Stimulated activated CD4-positive, alpha-beta T cell treated with anti-CD3 and anti-CD28 coated beads, Interleukin-2, amount 100 ng/mL, for 24 hours (primary cell): ENCODE measurements around the gene TNNC1.

Source experiments
- DNase-seq, 2 donors: peaks; one replicate each; pipeline ENCODE4 v3.0.0-alpha.2; 2020

The TNNC1 gene

GRCh38 chr3:52456800-52457183 is 3.0 kb upstream of the TNNC1 start:
- no peak for DNase-seq

DNA sequence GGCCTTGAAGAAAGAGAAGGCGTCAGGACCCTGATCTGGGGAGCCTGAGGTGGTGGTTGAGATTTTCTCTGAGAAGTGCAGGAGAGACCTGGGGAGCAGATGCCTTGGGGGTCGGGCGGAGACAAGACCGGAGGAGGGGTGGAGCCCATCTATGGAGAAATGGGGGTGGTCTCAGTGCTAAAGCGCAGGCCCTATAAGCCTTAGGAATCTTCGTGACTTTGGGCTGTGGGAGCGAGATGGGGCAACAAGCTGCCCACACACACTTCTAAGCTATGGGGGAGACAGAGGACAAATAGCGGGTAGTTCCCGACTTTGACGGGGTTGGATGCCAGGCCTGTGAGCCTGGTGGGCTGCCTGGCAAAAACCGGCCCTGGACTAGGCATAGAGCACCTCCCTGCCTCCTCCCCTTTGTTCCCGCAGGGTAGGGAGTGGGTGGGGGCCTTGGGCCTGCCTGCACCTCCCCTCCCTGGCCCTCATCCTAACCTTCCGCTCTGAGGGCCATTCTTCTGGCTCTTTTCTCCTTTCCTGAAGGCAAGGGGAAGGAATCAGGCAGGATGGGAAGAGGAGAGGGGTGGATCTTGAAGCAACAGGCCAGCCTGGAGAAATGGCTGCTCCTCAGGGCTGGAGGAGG is 2.4 kb upstream of the TNNC1 start:
- DNase-seq = no peak

GRCh38 chr3:52455283-52456168 is 1.7 kb upstream of the TNNC1 start, which contains the start of gene NISCH:
TSS of gene NISCH (plus strand) at chr3:52455604. CDS start at chr3:52455642, 38 bp downstream.
- DNase-seq = peak; percentile 98

GRCh38 chr3:52454938-52455282 is 1.1 kb upstream of the TNNC1 start:
- no peak for DNase-seq

GRCh38 chr3:52454250-52454937 is 553 bp upstream of the TNNC1 start:
- no peak for DNase-seq

- no peak for DNase-seq
Observed at GRCh38 chr3:52452570-52453221, 1.1 kb downstream of the TNNC1 start.

GRCh38 chr3:52452126-52452525 is 1.7 kb downstream of the TNNC1 start:
- no peak for DNase-seq

DNA sequence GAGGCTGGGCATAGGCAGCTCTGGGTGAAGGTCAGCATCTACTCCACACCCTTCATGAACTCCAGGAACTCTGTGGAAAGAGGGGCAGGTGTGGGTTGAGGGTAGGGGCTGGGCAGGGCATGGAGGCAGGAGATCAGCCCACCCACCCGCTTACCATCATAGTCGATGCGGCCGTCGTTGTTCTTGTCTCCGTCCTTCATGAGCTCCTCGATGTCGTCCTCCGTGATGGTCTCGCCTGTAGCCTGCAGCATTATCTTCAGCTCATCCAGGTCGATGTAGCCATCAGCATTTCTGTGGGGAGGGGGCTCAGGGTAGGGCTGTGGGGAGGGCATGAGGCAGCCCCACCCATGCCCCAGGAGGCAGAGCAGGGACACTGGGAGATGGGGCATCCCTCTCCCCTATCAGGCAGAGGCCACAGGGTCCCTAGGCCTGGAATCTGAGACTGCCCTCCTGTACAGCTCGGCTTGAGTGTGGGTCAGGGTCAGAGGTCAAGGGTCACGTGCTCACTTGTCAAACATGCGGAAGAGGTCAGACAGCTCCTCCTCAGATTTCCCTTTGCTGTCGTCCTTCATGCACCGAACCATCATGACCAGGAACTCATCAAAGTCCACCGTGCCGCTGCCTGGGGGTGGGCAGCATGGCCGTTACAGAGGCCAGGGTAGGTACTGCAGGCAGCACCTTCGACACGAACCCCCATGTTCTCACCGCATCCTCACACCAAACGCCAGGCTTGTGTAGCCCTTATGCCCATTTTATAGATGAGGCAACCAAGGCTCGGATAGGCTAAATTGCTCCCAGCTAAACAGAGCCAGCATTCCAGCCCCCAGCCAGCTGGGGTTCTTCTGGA is 2.4 kb downstream of the TNNC1 start:
- no peak for DNase-seq

GRCh38 chr3:52450489-52451236 is 3.2 kb downstream of the TNNC1 start:
- no peak for DNase-seq

GRCh38 chr3:52447512-52448355 is 6.1 kb downstream of the TNNC1 start:
- no peak for DNase-seq

DNA sequence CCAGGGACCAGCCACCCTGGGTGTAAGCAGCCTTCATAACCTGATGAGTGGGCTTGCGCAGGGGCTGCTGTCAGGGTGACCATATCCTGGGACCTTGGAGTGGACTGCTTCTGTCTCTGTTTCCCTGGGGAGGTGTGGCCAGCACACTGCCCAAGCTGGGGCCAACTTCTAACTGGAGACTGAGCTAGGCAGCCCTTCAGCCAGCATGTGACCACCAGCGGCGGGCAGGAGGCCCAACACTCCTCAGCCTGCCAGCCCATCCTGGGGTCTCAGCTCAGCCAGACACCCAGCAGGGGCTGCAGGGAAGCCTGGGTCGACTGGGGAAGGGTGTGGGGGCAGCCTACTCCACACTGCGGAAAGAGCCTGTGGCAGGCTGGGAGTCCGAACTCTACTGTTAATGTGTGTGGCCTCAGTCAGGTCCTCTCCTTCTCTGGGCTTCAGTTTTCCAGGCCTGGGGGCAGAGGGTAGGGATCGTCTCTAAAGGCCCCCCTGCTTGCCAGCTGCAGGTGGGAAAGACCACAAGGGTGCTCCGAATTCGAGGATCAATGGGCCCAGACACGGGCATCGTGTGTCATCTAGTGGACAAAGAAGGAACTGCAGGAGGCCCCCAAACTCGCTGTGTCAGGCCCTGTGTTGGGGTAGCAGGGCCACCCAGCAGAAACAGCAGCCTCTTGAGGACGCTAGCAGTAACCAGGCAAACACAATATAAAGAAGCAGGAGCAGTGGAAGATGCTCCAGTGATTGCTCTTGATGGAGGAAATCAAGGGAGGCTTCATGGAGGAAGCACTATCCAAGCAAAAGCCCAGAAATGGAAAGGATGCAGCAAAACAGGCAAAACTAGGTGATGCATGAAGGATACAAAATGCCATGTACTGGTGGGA is 7.0 kb downstream of the TNNC1 start:
- peak; percentile 76 to 80 for DNase-seq

- no peak for DNase-seq
Observed at GRCh38 chr3:52446042-52446441, 7.8 kb downstream of the TNNC1 start.

DNA sequence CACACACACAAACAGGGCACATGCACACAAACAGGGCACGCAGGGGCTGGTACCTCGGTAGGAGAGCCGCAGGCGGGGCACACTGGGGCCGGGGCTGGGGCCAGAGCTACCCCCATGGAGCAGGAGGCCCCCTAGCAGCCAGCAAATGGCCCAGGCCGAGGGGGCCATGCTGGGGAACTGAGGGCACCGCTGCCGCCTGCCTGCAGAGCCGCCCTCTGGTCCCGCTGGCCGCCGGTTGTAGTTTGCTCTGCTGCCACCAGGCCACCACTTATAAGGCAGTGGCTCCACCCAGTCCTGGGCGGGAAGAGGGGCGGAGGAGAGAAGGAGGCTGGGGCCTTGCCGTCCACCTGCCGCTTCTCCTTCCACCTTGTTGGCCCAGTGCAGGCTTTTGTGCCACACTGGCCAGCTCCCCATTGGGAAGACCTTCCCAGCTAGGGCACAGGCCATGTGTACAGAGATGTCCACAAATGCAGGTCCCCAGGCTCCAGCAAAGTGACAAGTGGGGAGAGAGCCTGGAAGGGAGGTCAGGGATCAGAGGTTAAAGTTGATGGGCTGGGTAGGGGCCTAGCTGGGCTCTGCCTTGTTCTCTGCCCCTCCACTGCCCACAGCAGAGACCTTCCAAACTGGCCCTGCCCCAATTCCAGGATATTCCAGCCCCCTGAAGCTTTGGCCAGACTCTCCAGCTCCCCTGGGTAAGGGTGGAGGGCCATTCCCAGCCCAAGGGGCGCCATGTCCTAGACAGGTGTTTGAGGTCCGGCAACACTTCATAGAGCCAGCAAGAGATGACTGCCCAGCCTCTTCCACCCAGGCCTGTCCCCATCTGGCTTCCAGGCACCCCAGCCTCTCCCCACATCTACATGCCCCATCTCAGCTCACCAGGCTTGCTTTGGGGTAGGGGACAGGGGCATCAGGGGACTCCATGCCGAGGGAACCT is 8.7 kb downstream of the TNNC1 start, which contains the start of gene SEMA3G:
Gene SEMA3G, minus strand, starts transcription at position 244 of the 934 bp plus-strand sequence. Its CDS starts 76 bp downstream, at position 168.
- DNase-seq = peak; percentile 79 to 84

DNA sequence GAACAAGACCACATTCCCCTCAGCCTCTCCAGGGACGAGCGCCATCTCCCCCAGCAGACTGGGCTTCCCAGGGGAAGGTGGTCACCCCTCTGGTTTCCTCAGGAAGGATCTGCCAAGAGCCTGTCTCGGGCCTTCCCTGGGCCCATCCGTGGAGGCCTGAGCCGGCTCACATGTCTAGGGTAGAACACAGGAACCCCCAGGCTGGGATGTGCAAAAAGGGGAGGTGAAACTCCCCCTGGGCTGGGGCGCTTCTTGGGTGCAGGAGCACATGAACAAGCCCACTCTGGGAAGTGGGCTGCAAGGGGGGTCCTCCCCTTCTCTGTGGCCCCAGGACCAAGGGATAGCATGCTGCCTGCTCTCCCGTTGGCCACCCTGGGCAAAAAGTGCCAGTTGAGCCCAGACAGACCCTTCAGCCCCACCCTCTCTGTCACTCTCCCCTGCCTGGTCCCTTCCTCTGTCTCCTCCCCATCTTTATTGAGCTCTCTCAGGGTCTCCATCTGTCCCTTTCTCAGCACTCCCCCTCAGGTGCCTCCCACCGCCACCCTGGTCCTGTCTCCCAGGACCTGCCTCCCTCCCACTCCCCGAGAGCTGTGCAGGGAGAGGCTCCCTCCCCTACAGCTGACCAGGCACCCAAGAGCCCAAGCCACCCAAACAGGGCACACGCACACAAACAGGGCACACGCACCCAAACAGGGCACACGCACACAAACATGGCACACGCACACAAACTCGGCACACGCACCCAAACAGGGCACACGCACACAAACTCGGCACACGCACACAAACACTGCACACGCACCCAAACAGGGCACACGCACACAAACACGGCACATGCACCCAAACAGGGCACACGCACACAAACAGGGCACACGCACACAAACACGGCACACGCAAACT is 9.8 kb downstream of the TNNC1 start:
- DNase-seq = no peak

- no peak for DNase-seq
Observed at GRCh38 chr3:52443268-52443610, 10.6 kb downstream of the TNNC1 start.

GRCh38 chr3:52442409-52443267 is 11.2 kb downstream of the TNNC1 start:
- DNase-seq = no peak
